IMR-90 (cell line): Measurements from ENCODE around the gene PADI2. TPM values are rescaled to one million over a fixed set of nuclear protein-coding genes. Genes with fewer than 3 reads are reported as not detected.
A peak's percentile ranks its signal among the peaks of the same experiment; 100 is the strongest.

Source experiments
- ATAC-seq: fragments of 200-7000 bp; cut with Tn5 transposase; 2 replicates; pipeline ENCODE4 v1.9.1; 2020; ENCODE audit warnings: low read depth, mild to moderate bottlenecking, moderate library complexity
- BruUV-seq: library from RNA; stranded (reverse); fragments of 400-500 nt; replicated peaks from 2 replicates; lab custom pipeline; 2021; lab: Mats Ljungman, UMichigan
- CTCF ChIA-PET: fragments of 300-600 bp; formaldehyde crosslinking; extraction: SDS; loops from one replicate; lab custom pipeline; 2021; ENCODE audit warnings: antibody characterized with exemption; lab: Yijun Ruan, JAX
- POLR2A ChIA-PET: fragments of 300-600 bp; sonication (Branson Sonifier 250); formaldehyde crosslinking; loops from one replicate; lab custom pipeline; 2022; ENCODE audit warnings: antibody characterized with exemption; ENCODE audit not compliant: unreplicated experiment; lab: Charles Lee
- DNase-seq: peaks from one replicate; pipeline ENCODE4 v3.0.0; 2013
- H2AFZ ChIP-seq: replicated peaks from 2 replicates; pipeline ENCODE3; 2013; ENCODE audit warnings: low read length, mild to moderate bottlenecking; ENCODE audit not compliant: poor library complexity
- H2AK5ac ChIP-seq: 2 replicates; pipeline ENCODE4 v1.6.1; 2013; ENCODE audit warnings: low read depth, low read length, inconsistent platforms
- H2AK9ac ChIP-seq: replicated peaks from 2 replicates; pipeline ENCODE3; 2013; ENCODE audit warnings: mild to moderate bottlenecking, low read depth, low read length, moderate library complexity; ENCODE audit not compliant: poor library complexity
- H2BK120ac ChIP-seq: 2 replicates; pipeline ENCODE4 v1.6.1; 2013; ENCODE audit warnings: low read depth, low read length, inconsistent platforms
- H2BK15ac ChIP-seq: 3 replicates; pipeline ENCODE4 v1.6.1; 2013; ENCODE audit warnings: low read depth, low read length, inconsistent platforms
- H2BK20ac ChIP-seq: 2 replicates; pipeline ENCODE4 v1.6.1; 2013; ENCODE audit warnings: low read depth, mild to moderate bottlenecking, inconsistent platforms, low read length, moderate library complexity
- H2BK5ac ChIP-seq: 2 replicates; pipeline ENCODE4 v1.6.1; 2013; ENCODE audit warnings: mild to moderate bottlenecking, low read depth, low read length, inconsistent platforms; ENCODE audit not compliant: poor library complexity, severe bottlenecking
- H3K14ac ChIP-seq: replicated peaks from 2 replicates; pipeline ENCODE4 v1.6.1; 2013; ENCODE audit warnings: low read depth, low read length, inconsistent platforms
- H3K18ac ChIP-seq: 2 replicates; pipeline ENCODE4 v1.6.1; 2013; ENCODE audit warnings: low read depth, low read length, control low read depth
- H3K23ac ChIP-seq: 2 replicates; pipeline ENCODE4 v1.6.1; 2013; ENCODE audit warnings: low read depth, low read length, inconsistent platforms
- H3K27ac ChIP-seq: 2 replicates; pipeline ENCODE4 v1.5.1; 2013; ENCODE audit warnings: mild to moderate bottlenecking, control low read depth, low read length; ENCODE audit not compliant: insufficient read depth
- H3K27me3 ChIP-seq: 2 replicates; pipeline ENCODE4 v1.6.1; 2013; ENCODE audit warnings: low read length; ENCODE audit not compliant: control insufficient read depth, insufficient read depth
- H3K36me3 ChIP-seq: 2 replicates; pipeline ENCODE4 v1.6.1; 2013; ENCODE audit warnings: low read length, mixed read lengths; ENCODE audit not compliant: control insufficient read depth, insufficient read depth
- H3K4ac ChIP-seq: 2 replicates; pipeline ENCODE4 v1.6.1; 2013; ENCODE audit warnings: low read depth, low read length, inconsistent platforms
- H3K4me1 ChIP-seq: 2 replicates; pipeline ENCODE4 v1.6.1; 2013; ENCODE audit warnings: low read length, mixed read lengths; ENCODE audit not compliant: control insufficient read depth, insufficient read depth
- H3K4me2 ChIP-seq: 2 replicates; pipeline ENCODE4 v1.6.1; 2013; ENCODE audit warnings: low read depth, mild to moderate bottlenecking, control low read depth, low read length, moderate library complexity
- H3K4me3 ChIP-seq: 2 replicates; pipeline ENCODE4 v1.5.1; 2013; ENCODE audit warnings: low read depth, mild to moderate bottlenecking, control low read depth, low read length, moderate library complexity; ENCODE audit not compliant: insufficient read depth
- H3K56ac ChIP-seq: 2 replicates; pipeline ENCODE4 v1.6.1; 2013; ENCODE audit warnings: low read length, inconsistent platforms; ENCODE audit not compliant: insufficient read depth; ENCODE audit errors: extremely low read depth
- H3K79me1 ChIP-seq, 2 experiments: 2 replicates each; pipeline ENCODE4 v1.6.1; 2013; ENCODE audit warnings: low read length in 2 of 2, inconsistent platforms in 1 of 2, low read depth in 1 of 2
- H3K9ac ChIP-seq: 2 replicates; pipeline ENCODE4 v1.6.1; 2013; ENCODE audit warnings: low read depth, low read length, control low read depth
- H3K9me1 ChIP-seq: 2 replicates; pipeline ENCODE4 v1.6.1; 2013; ENCODE audit warnings: low read length, inconsistent platforms; ENCODE audit not compliant: insufficient read depth
- H3K9me3 ChIP-seq: 2 replicates; pipeline ENCODE4 v1.6.1; 2013; ENCODE audit warnings: low read length; ENCODE audit not compliant: control insufficient read depth, insufficient read depth
- H4K20me1 ChIP-seq: 2 replicates; pipeline ENCODE4 v1.6.1; 2013; ENCODE audit warnings: low read length, inconsistent platforms; ENCODE audit not compliant: insufficient read depth
- H4K5ac ChIP-seq: 2 replicates; pipeline ENCODE4 v1.6.1; 2013; ENCODE audit warnings: mild to moderate bottlenecking, low read depth, low read length, control low read depth
- H4K8ac ChIP-seq, 2 experiments: 2 replicates each; pipeline ENCODE4 v1.6.1; 2013; ENCODE audit warnings: low read depth in 2 of 2, low read length in 2 of 2, control low read depth in 1 of 2, inconsistent platforms in 1 of 2
- H4K91ac ChIP-seq: 2 replicates; pipeline ENCODE4 v1.6.1; 2013; ENCODE audit warnings: low read depth, low read length, inconsistent platforms; ENCODE audit not compliant: insufficient read depth
- BHLHE40 ChIP-seq: fragments of 150-350 bp; IDR thresholded peaks from 2 replicates; pipeline ENCODE4 v1.6.1; 2016; ENCODE audit warnings: mild to moderate bottlenecking, low read depth, low read length
- CEBPB ChIP-seq: IDR thresholded peaks from 2 replicates; pipeline ENCODE4 v1.6.1; 2012; ENCODE audit warnings: low read depth, low read length, improper control_type of control experiment
- CHD1 ChIP-seq: IDR thresholded peaks from 2 replicates; pipeline ENCODE4 v1.6.1; 2012; ENCODE audit warnings: low read depth, low read length, improper control_type of control experiment
- CTCF ChIP-seq: conservative IDR thresholded peaks from 2 replicates; pipeline ENCODE4 v1.5.1; 2012; ENCODE audit warnings: mild to moderate bottlenecking, low read depth, low read length, improper control_type of control experiment
- ELK1 ChIP-seq: fragments of 150-350 bp; IDR thresholded peaks from 2 replicates; pipeline ENCODE4 v1.6.1; 2016; ENCODE audit warnings: low read depth, mild to moderate bottlenecking, low read length, moderate library complexity, borderline replicate concordance
- FOS ChIP-seq: fragments of 150-350 bp; IDR thresholded peaks from 2 replicates; pipeline ENCODE4 v1.6.1; 2016; ENCODE audit warnings: low read depth, low read length
- MAFK ChIP-seq: IDR thresholded peaks from 2 replicates; pipeline ENCODE4 v1.6.1; 2012; ENCODE audit warnings: low read depth, low read length, improper control_type of control experiment
- MAZ ChIP-seq: IDR thresholded peaks from 2 replicates; pipeline ENCODE4 v1.6.1; 2012; ENCODE audit warnings: low read depth, mild to moderate bottlenecking, low read length, improper control_type of control experiment, moderate library complexity, borderline replicate concordance
- MXI1 ChIP-seq: IDR thresholded peaks from 2 replicates; pipeline ENCODE4 v1.6.1; 2012; ENCODE audit warnings: low read depth, mild to moderate bottlenecking, low read length, moderate library complexity, borderline replicate concordance
- NFE2L2 ChIP-seq: fragments of 150-350 bp; IDR thresholded peaks from 2 replicates; pipeline ENCODE4 v1.6.1; 2016; ENCODE audit warnings: low read depth, mild to moderate bottlenecking, low read length
- POLR2A ChIP-seq: IDR thresholded peaks from 2 replicates; pipeline ENCODE4 v1.6.1; 2012; ENCODE audit warnings: mild to moderate bottlenecking, low read depth, low read length
- RAD21 ChIP-seq: IDR thresholded peaks from 2 replicates; pipeline ENCODE4 v1.6.1; 2012; ENCODE audit warnings: low read length, improper control_type of control experiment
- RCOR1 ChIP-seq: IDR thresholded peaks from 2 replicates; pipeline ENCODE4 v1.6.1; 2012; ENCODE audit warnings: mild to moderate bottlenecking, low read length, improper control_type of control experiment; ENCODE audit not compliant: insufficient replicate concordance
- RFX5 ChIP-seq: IDR thresholded peaks from 2 replicates; pipeline ENCODE4 v1.8.0; 2012; ENCODE audit warnings: low read depth, mild to moderate bottlenecking, low read length, moderate library complexity
- SMC3 ChIP-seq: fragments of 150-350 bp; IDR thresholded peaks from 2 replicates; pipeline ENCODE4 v1.6.1; 2016; ENCODE audit warnings: low read depth, mild to moderate bottlenecking, antibody characterized with exemption, low read length, moderate library complexity
- USF2 ChIP-seq: fragments of 150-350 bp; IDR thresholded peaks from 2 replicates; pipeline ENCODE4 v1.6.1; 2017; ENCODE audit warnings: mild to moderate bottlenecking, antibody characterized with exemption, low read length, low read depth
- WGBS, 2 experiments: methylation state at CpG; one replicate each; pipeline versions ENCODE4 v1.1.5 to v1.1.7; 2013; ENCODE audit warnings: missing lambda C conversion rate in 2 of 2; ENCODE audit not compliant: insufficient read length in 1 of 2; ENCODE audit errors: extremely low coverage in 2 of 2; 5-methylcytosine and 5-hydroxymethylcytosine counted together
- dilution Hi-C: fragments of 300-500 bp; cut with HindIII; formaldehyde crosslinking; loops from one replicate; pipeline ENCODE4 v1.14.3; 2018; ENCODE audit warnings: low sequenced_read_pairs; ENCODE audit not compliant: unreplicated experiment
- in situ Hi-C: fragments of 300-500 bp; cut with MboI; formaldehyde crosslinking; loops from 3 replicates; pipeline ENCODE4 v1.14.3; 2019; ENCODE audit warnings: low sequenced_read_pairs, inconsistent platforms, mixed read lengths
- intact Hi-C: fragments of 100-400 bp; cut with micrococcal nuclease; formaldehyde crosslinking; loops from 2 replicates; pipeline ENCODE4 v1.10.0; 2022
- polyA plus RNA-seq, 3 experiments: library from polyadenylated mRNA; depleted of rRNA; stranded (reverse); fragments of >200 nt; gene quantifications; 2 replicates each; pipeline ENCODE4 v1.2.3, GENCODE V29; 2012; ENCODE audit warnings: low replicate concordance in 1 of 3
- total RNA-seq: library from RNA; depleted of rRNA; stranded (reverse); fragments of >200 nt; gene quantifications from 2 replicates; pipeline ENCODE4 v1.2.3, GENCODE V29; 2012

The PADI2 gene
- total and polyA plus RNA-seq, 2 of the 4 experiments (the other 2 are of a cell fraction): not detected

- Histone ChIP-seq H2AK5ac (no peak overlapping the region), H3K4me2 (no peak overlapping the region), H3K9me1 (no peaks in the 10 kb centered on the region), H3K23ac (no peak overlapping the region), H3K4ac (no peak overlapping the region), H2BK15ac (no peak overlapping the region), H3K14ac (no peak overlapping the region), H3K27me3 (peaks cover 41% of the 10 kb centered on the region), H4K8ac (no peak overlapping the region), H3K56ac (no peak overlapping the region), H4K5ac (no peak overlapping the region), H3K9ac (no peak overlapping the region), H2BK5ac (no peak overlapping the region), H3K18ac (no peak overlapping the region), H3K4me1 (peaks cover 15% of the 10 kb centered on the region), H4K91ac (no peak overlapping the region), H3K4me3 (no peak overlapping the region), H2BK20ac (no peak overlapping the region), H3K36me3 (no peaks in the 10 kb centered on the region), H3K27ac (no peak overlapping the region), H3K9me3 (no peaks in the 10 kb centered on the region), H2AK9ac (no peak overlapping the region), H2BK120ac (no peak overlapping the region), H4K20me1 (no peaks in the 10 kb centered on the region), H3K79me1 (no peaks in the 10 kb centered on the region), H2AFZ (peak overlapping the region; percentile 71)
- POLR2A ChIA-PET: no interaction called here
- no TSS peak for BruUV-seq
- dilution Hi-C loops: no loop called here
- in situ Hi-C loops: no loop called here
- 75% methylated on average over 8 of the region's 20 CpGs; no CpG with 5 or more reads in 1 of the 2 experiments for WGBS, 2 experiments
- TF ChIP-seq CHD1 (no peak), POLR2A (no peak), FOS (no peak), MAFK (no peak), NFE2L2 (no peak), BHLHE40 (no peak), CTCF (no peak), ELK1 (no peak), RAD21 (no peak), MAZ (no peak), CEBPB (no peak), RFX5 (no peak), SMC3 (no peak), MXI1 (no peak), RCOR1 (no peak), USF2 (no peak)
- DNase-seq: no peak
- intact Hi-C loops: no loop called here
- CTCF ChIA-PET: interaction anchor here (1.3 kb wide), 1 partner anchor 117 kb away, joined by 3 read pairs; no protein-coding TSS in a partner anchor
- ATAC-seq: no peak
Measured at GRCh38 chr1:17119773-17120480, 676 bp upstream of the PADI2 start.
